HCT116 (cell line): ENCODE data around the gene LRRC42.

Source experiments
- CBX3 ChIP-seq: IDR thresholded peaks from 2 replicates; pipeline ENCODE4 v1.6.1; 2012; ENCODE audit warnings: low read depth
- CEBPB ChIP-seq: IDR thresholded peaks from 2 replicates; pipeline ENCODE4 v1.6.1; 2012; ENCODE audit warnings: low read depth
- CTCF ChIP-seq, 3 experiments: fragments of 200-600 bp in 1 of 3; sonication (generic) in 1 of 3; IDR thresholded peaks in 2 of 3; conservative IDR thresholded peaks in 1 of 3; 2 replicates each; pipeline ENCODE4 v1.5.1; 2012 to 2017; ENCODE audit warnings: low read depth in 2 of 3, low read length in 2 of 3, antibody characterized with exemption in 1 of 3, borderline replicate concordance in 1 of 3, control low read depth in 1 of 3, mild to moderate bottlenecking in 1 of 3, mixed read lengths in 1 of 3, mixed run types in 1 of 3, moderate library complexity in 1 of 3; ENCODE audit not compliant: insufficient read depth in 1 of 3
- EZH2 ChIP-seq: fragments of 200-600 bp; sonication (generic); IDR thresholded peaks from 2 replicates; pipeline ENCODE4 v1.6.1; 2017; ENCODE audit warnings: antibody characterized with exemption, mixed run types
- EZH2phosphoT487 ChIP-seq: fragments of 200-600 bp; IDR thresholded peaks from 2 replicates; pipeline ENCODE4 v1.6.1; 2018; ENCODE audit warnings: antibody characterized with exemption, borderline replicate concordance
- MAX ChIP-seq: IDR thresholded peaks from 2 replicates; pipeline ENCODE4 v1.6.1; 2012
- POLR2A ChIP-seq: IDR thresholded peaks from 2 replicates; pipeline ENCODE4 v1.7.0; 2011; ENCODE audit warnings: borderline replicate concordance; ENCODE audit not compliant: insufficient read depth, insufficient read length; ENCODE audit errors: extremely low read depth
- POLR2AphosphoS5 ChIP-seq: IDR thresholded peaks from 2 replicates; pipeline ENCODE4 v1.6.1; 2011; ENCODE audit warnings: mild to moderate bottlenecking, low read depth, low read length, moderate library complexity
- RAD21 ChIP-seq: IDR thresholded peaks from 2 replicates; pipeline ENCODE4 v1.6.1; 2012; ENCODE audit warnings: low read depth, mild to moderate bottlenecking
- SIN3A ChIP-seq: IDR thresholded peaks from 2 replicates; pipeline ENCODE4 v1.6.1; 2012; ENCODE audit warnings: low read depth
- SP1 ChIP-seq: IDR thresholded peaks from 2 replicates; pipeline ENCODE4 v1.6.1; 2012; ENCODE audit warnings: low read depth
- TCF7L2 ChIP-seq: IDR thresholded peaks from 2 replicates; pipeline ENCODE4 v1.7.0; 2011; ENCODE audit warnings: borderline replicate concordance, inconsistent platforms; ENCODE audit not compliant: insufficient read depth, insufficient read length; ENCODE audit errors: extremely low read depth
- YY1 ChIP-seq: IDR thresholded peaks from 2 replicates; pipeline ENCODE4 v1.6.1; 2011; ENCODE audit warnings: low read length, low read depth, moderate library complexity, mild to moderate bottlenecking; ENCODE audit not compliant: insufficient replicate concordance; ENCODE audit errors: extremely low read depth
- ZNF274 ChIP-seq: fragments of 200-500 bp; sonication (Bioruptor generic); IDR thresholded peaks from 2 replicates; pipeline ENCODE4 v1.6.1; 2014; ENCODE audit warnings: mild to moderate bottlenecking, low read depth, low read length, inconsistent platforms

- no peak for TF ChIP-seq YY1
- TF ChIP-seq POLR2AphosphoS5, result no peak
- TF ChIP-seq POLR2A, result no peak
- TF ChIP-seq EZH2, result no peak
- TF ChIP-seq CTCF (IDR thresholded peaks at IDR 0.05 in 2 of 3, conservative IDR thresholded peaks at IDR 0.05 in 1 of 3; ENCODE audit: borderline replicate concordance in 1 of 3, insufficient read depth in 1 of 3, low read depth in 2 of 3, low read length in 2 of 3), result no peak
- no peak for TF ChIP-seq CEBPB
- TF ChIP-seq ZNF274, result no peak
- TF ChIP-seq RAD21, result no peak
- TF ChIP-seq EZH2phosphoT487, result no peak
- no peak for TF ChIP-seq SIN3A
- no peak for TF ChIP-seq CBX3
- TF ChIP-seq TCF7L2, result no peak
- no peak for TF ChIP-seq SP1
- no peak for TF ChIP-seq MAX
These were observed 33.7 kb downstream of the LRRC42 start for GRCh38 chr1:53979712-53980450.
